ENCODE data around the gene FLOT1.
"Not testable (repeated sequence)": the region's sequence is repeated elsewhere in the genome, so short reads cannot be mapped to it uniquely, and the experiment has no call there.

The FLOT1 gene

GRCh38 chr6:30775104-30775503 is 32.6 kb upstream of the FLOT1 start:
- peaks cover 48% of the 10 kb centered on the region for H3K4me1 Mint-ChIP-seq (ENCODE audit: low read depth)
- H3K4me3 Mint-ChIP-seq, result no peak overlapping the region
- DNase-seq (ENCODE audit: low spot score), result no peak
- H3K27ac Mint-ChIP-seq, result no peak overlapping the region
- H3K27me3 Mint-ChIP-seq (ENCODE audit: low read depth), result no peaks in the 10 kb centered on the region
- no peaks in the 10 kb centered on the region for H3K36me3 Mint-ChIP-seq (ENCODE audit: low read depth)
- no peaks in the 10 kb centered on the region for H3K9me3 Mint-ChIP-seq

GRCh38 chr6:30774701-30775100 is 32.2 kb upstream of the FLOT1 start:
- Mint-ChIP-seq H3K4me3 (no peak overlapping the region), H3K9me3 (no peaks in the 10 kb centered on the region), H3K36me3 (ENCODE audit: low read depth) (no peaks in the 10 kb centered on the region), H3K27me3 (ENCODE audit: low read depth) (no peaks in the 10 kb centered on the region), H3K4me1 (ENCODE audit: low read depth) (peaks cover 49% of the 10 kb centered on the region), H3K27ac (no peak overlapping the region)
- DNase-seq (ENCODE audit: low spot score), result no peak

GRCh38 chr6:30770592-30770991 is 28.1 kb upstream of the FLOT1 start:
- Mint-ChIP-seq H3K27ac (no peak overlapping the region), H3K9me3 (no peaks in the 10 kb centered on the region), H3K4me3 (no peak overlapping the region), H3K27me3 (ENCODE audit: low read depth) (no peaks in the 10 kb centered on the region), H3K4me1 (ENCODE audit: low read depth) (peaks cover 59% of the 10 kb centered on the region), H3K36me3 (ENCODE audit: low read depth) (no peaks in the 10 kb centered on the region)
- DNase-seq (ENCODE audit: low spot score), result no peak

- H3K27me3 Mint-ChIP-seq (ENCODE audit: low read depth), result no peaks in the 10 kb centered on the region
- H3K36me3 Mint-ChIP-seq (ENCODE audit: low read depth), result no peaks in the 10 kb centered on the region
- peak overlapping the region; percentile 79 for H3K4me3 Mint-ChIP-seq
- H3K27ac Mint-ChIP-seq, result peak overlapping the region; percentile 89
- H3K9me3 Mint-ChIP-seq, result no peaks in the 10 kb centered on the region
- no peak for DNase-seq (ENCODE audit: low spot score)
- H3K4me1 Mint-ChIP-seq (ENCODE audit: low read depth), result peaks cover 58% of the 10 kb centered on the region
These were observed 27.5 kb upstream of the FLOT1 start for GRCh38 chr6:30769853-30770524.

- Mint-ChIP-seq H3K9me3 (no peaks in the 10 kb centered on the region), H3K4me1 (ENCODE audit: low read depth) (peaks cover 59% of the 10 kb centered on the region)
These were observed 26.8 kb upstream of the FLOT1 start for GRCh38 chr6:30769088-30769852.

GRCh38 chr6:30768634-30769087 is 26.2 kb upstream of the FLOT1 start:
- Mint-ChIP-seq H3K4me3 (peak overlapping the region; percentile 79), H3K27ac (peak overlapping the region; percentile 47), H3K4me1 (ENCODE audit: low read depth) (peaks cover 61% of the 10 kb centered on the region), H3K36me3 (ENCODE audit: low read depth) (no peaks in the 10 kb centered on the region), H3K9me3 (no peaks in the 10 kb centered on the region), H3K27me3 (ENCODE audit: low read depth) (no peaks in the 10 kb centered on the region)
- no peak for DNase-seq (ENCODE audit: low spot score)

More at GRCh38 chr6:30769088-30769852, 26.8 kb upstream of the FLOT1 start:
- H3K27ac Mint-ChIP-seq, result peak overlapping the region; percentile 89
- DNase-seq (ENCODE audit: low spot score), result peak; percentile 91
- H3K27me3 Mint-ChIP-seq (ENCODE audit: low read depth), result no peaks in the 10 kb centered on the region
- H3K4me3 Mint-ChIP-seq, result peak overlapping the region; percentile 79
- no peaks in the 10 kb centered on the region for H3K36me3 Mint-ChIP-seq (ENCODE audit: low read depth)

GRCh38 chr6:30767944-30768301 is 25.4 kb upstream of the FLOT1 start:
- no peaks in the 10 kb centered on the region for H3K27me3 Mint-ChIP-seq (ENCODE audit: low read depth)
- H3K4me1 Mint-ChIP-seq (ENCODE audit: low read depth), result peaks cover 65% of the 10 kb centered on the region
- H3K4me3 Mint-ChIP-seq, result peak overlapping the region; percentile 44
- H3K36me3 Mint-ChIP-seq (ENCODE audit: low read depth), result no peaks in the 10 kb centered on the region
- DNase-seq (ENCODE audit: low spot score), result no peak
- no peaks in the 10 kb centered on the region for H3K9me3 Mint-ChIP-seq
- H3K27ac Mint-ChIP-seq, result no peak overlapping the region

GRCh38 chr6:30767158-30767943 is 24.9 kb upstream of the FLOT1 start:
- H3K4me1 Mint-ChIP-seq (ENCODE audit: low read depth), result peaks cover 60% of the 10 kb centered on the region
- H3K36me3 Mint-ChIP-seq (ENCODE audit: low read depth), result no peaks in the 10 kb centered on the region
- peak overlapping the region; percentile 41 for H3K27ac Mint-ChIP-seq
- DNase-seq (ENCODE audit: low spot score), result no peak
- H3K27me3 Mint-ChIP-seq (ENCODE audit: low read depth), result no peaks in the 10 kb centered on the region
- no peaks in the 10 kb centered on the region for H3K9me3 Mint-ChIP-seq
- H3K4me3 Mint-ChIP-seq, result peak overlapping the region; percentile 55

- no peak for DNase-seq (ENCODE audit: low spot score)
- Mint-ChIP-seq H3K27ac (no peak overlapping the region), H3K9me3 (no peaks in the 10 kb centered on the region), H3K4me1 (ENCODE audit: low read depth) (peaks cover 58% of the 10 kb centered on the region), H3K4me3 (no peak overlapping the region), H3K27me3 (ENCODE audit: low read depth) (no peaks in the 10 kb centered on the region), H3K36me3 (ENCODE audit: low read depth) (no peaks in the 10 kb centered on the region)
These were observed 24.1 kb upstream of the FLOT1 start for GRCh38 chr6:30766461-30767157.

- H3K4me3 Mint-ChIP-seq, H3K9me3 Mint-ChIP-seq: not testable (repeated sequence)
- peaks cover 54% of the 10 kb centered on the region for H3K4me1 Mint-ChIP-seq (ENCODE audit: low read depth)
These were observed 23.0 kb upstream of the FLOT1 start for GRCh38 chr6:30765495-30765894.

GRCh38 chr6:30764490-30765043 is 22.1 kb upstream of the FLOT1 start:
- not testable (repeated sequence) for DNase-seq (ENCODE audit: low spot score); H3K36me3 Mint-ChIP-seq (ENCODE audit: low read depth); H3K4me3 Mint-ChIP-seq; H3K9me3 Mint-ChIP-seq; H3K27me3 Mint-ChIP-seq (ENCODE audit: low read depth); H3K27ac Mint-ChIP-seq
- peaks cover 45% of the 10 kb centered on the region for H3K4me1 Mint-ChIP-seq (ENCODE audit: low read depth)

More at GRCh38 chr6:30765495-30765894, 23.0 kb upstream of the FLOT1 start:
- DNase-seq (ENCODE audit: low spot score); H3K27me3 Mint-ChIP-seq (ENCODE audit: low read depth); H3K27ac Mint-ChIP-seq; H3K36me3 Mint-ChIP-seq (ENCODE audit: low read depth): not testable (repeated sequence)

- Mint-ChIP-seq H3K27me3 (ENCODE audit: low read depth) (no peaks in the 10 kb centered on the region), H3K36me3 (ENCODE audit: low read depth) (no peaks in the 10 kb centered on the region), H3K27ac (peak overlapping the region; percentile 34), H3K4me3 (peak overlapping the region; percentile 16), H3K9me3 (no peaks in the 10 kb centered on the region), H3K4me1 (ENCODE audit: low read depth) (peaks cover 41% of the 10 kb centered on the region)
- DNase-seq (ENCODE audit: low spot score), result no peak
These were observed 21.4 kb upstream of the FLOT1 start for GRCh38 chr6:30763618-30764489.
